Transverse colon (tissue), 3 donors: ENCODE data around the gene POLR1D.

ENCODE experiments used
- CTCF ChIP-seq, 5 experiments: fragments of 200-600 bp in 3 of 5; fragments of 450-650 bp in 2 of 5; sonication (generic) in 3 of 5; IDR thresholded peaks; 1 replicate in 2 of 5; 2 replicates in 3 of 5; pipeline ENCODE4 v1.5.1; 2016 to 2017; ENCODE audit warnings: antibody characterized with exemption in 5 of 5, inconsistent platforms in 3 of 5, mild to moderate bottlenecking in 2 of 5, moderate library complexity in 1 of 5
- EP300 ChIP-seq: sonication (generic); formaldehyde crosslinking; IDR thresholded peaks from one replicate; pipeline ENCODE4 v1.6.1; 2017; ENCODE audit warnings: antibody characterized with exemption, low read depth
- POLR2A ChIP-seq: fragments of 450-650 bp; IDR thresholded peaks from one replicate; pipeline ENCODE4 v1.6.1; 2016; ENCODE audit warnings: antibody characterized with exemption, mild to moderate bottlenecking, moderate library complexity

GRCh38 chr13:27605099-27605498 is 16.6 kb upstream of the POLR1D start:
- TF ChIP-seq CTCF (IDR thresholded peaks at IDR 0.05), result no peak
- TF ChIP-seq EP300, result no peak
- no peak for TF ChIP-seq POLR2A
